Uterus (tissue), 4 donors: ENCODE results near the gene OBI1. TPM values are rescaled to one million over a fixed set of nuclear protein-coding genes. Genes with fewer than 3 reads are reported as not detected.

ENCODE experiments used
- DNase-seq, 2 donors: peaks; one replicate each; pipeline ENCODE4 v3.0.0-alpha.2; 2019 to 2020
- H3K27ac ChIP-seq, 2 donors: fragments of 200-600 bp; sonication (generic); 1 replicate in 1 of 2; 2 replicates in 1 of 2; pipeline ENCODE4 v1.5.1; 2016 to 2018
- H3K27me3 ChIP-seq, 2 donors: fragments of 200-600 bp; sonication (generic); one replicate each; pipeline ENCODE4 v1.5.1; 2018 to 2019; ENCODE audit warnings: control low read depth in 1 of 2
- H3K36me3 ChIP-seq, 2 donors: fragments of 200-600 bp; sonication (generic); one replicate each; pipeline ENCODE4 v1.5.1; 2019; ENCODE audit warnings: control low read depth in 1 of 2
- H3K4me1 ChIP-seq, 2 donors: fragments of 200-600 bp; sonication (generic); one replicate each; pipeline ENCODE4 v1.5.1; 2018 to 2019; ENCODE audit warnings: control low read depth in 1 of 2
- H3K4me3 ChIP-seq, 2 donors: fragments of 200-600 bp; sonication (generic); 1 replicate in 1 of 2; 2 replicates in 1 of 2; pipeline ENCODE4 v1.5.1; 2018 to 2019; ENCODE audit warnings: mild to moderate bottlenecking in 1 of 2
- H3K9me3 ChIP-seq, 2 donors: fragments of 200-600 bp; sonication (generic); one replicate each; pipeline ENCODE4 v1.5.1; 2019; ENCODE audit warnings: control low read depth in 1 of 2
- POLR2A ChIP-seq, 2 donors: fragments of 450-650 bp; IDR thresholded peaks; one replicate each; pipeline ENCODE4 v1.6.1; 2016; ENCODE audit warnings: antibody characterized with exemption in 2 of 2, mild to moderate bottlenecking in 1 of 2, moderate library complexity in 1 of 2
- intact Hi-C: fragments of 100-400 bp; cut with DNase I; formaldehyde crosslinking; loops from one replicate; pipeline ENCODE4 v1.15.1; 2023; ENCODE audit warnings: low total_unique reads
- total RNA-seq, 4 donors: library from RNA; depleted of rRNA in 3 of 4; stranded (reverse); fragments of >200 nt in 3 of 4; gene quantifications; one replicate each; pipeline versions ENCODE4 v1.1.0 to v1.2.4, GENCODE V29; 2014 to 2023
- TF ChIP-seq, protein P1 (sequence below), 4 experiments: fragments of 200-600 bp in 2 of 4; fragments of 450-650 bp in 2 of 4; sonication (generic) in 2 of 4; IDR thresholded peaks; one replicate each; pipeline ENCODE4 v1.5.1; 2016 to 2019; ENCODE audit warnings: antibody characterized with exemption in 4 of 4, mild to moderate bottlenecking in 2 of 4, moderate library complexity in 1 of 4
- donor health status: DM: yes; HTN: yes; CAD: no.

OBI1 gene
- total RNA-seq, 4 donors from 2014 or later = 4.7 to 32.6 (median 10.0) TPM

DNA sequence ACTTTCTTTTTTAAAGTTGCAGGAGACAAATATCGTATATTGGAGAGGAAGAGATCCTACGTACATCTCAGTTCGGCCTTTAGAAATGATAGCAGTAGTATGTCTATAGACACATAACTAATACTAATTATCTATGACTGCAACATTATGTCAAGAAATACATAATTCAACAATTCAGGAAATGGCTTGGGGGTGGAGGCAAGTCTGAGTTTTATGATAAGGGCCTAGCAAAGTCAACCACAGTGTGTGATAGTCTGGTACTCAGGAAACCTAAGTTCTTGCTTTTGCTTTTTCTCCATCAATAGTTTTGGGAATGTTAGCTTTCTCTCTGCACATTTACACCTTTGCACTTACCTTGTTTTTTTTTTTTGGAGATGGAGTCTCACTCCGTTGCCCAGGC is 27.5 kb upstream of the OBI1 start:
- H3K9me3 ChIP-seq = no peaks in the 10 kb centered on the region
- DNase-seq = no peak
- TF ChIP-seq, protein P1, sequence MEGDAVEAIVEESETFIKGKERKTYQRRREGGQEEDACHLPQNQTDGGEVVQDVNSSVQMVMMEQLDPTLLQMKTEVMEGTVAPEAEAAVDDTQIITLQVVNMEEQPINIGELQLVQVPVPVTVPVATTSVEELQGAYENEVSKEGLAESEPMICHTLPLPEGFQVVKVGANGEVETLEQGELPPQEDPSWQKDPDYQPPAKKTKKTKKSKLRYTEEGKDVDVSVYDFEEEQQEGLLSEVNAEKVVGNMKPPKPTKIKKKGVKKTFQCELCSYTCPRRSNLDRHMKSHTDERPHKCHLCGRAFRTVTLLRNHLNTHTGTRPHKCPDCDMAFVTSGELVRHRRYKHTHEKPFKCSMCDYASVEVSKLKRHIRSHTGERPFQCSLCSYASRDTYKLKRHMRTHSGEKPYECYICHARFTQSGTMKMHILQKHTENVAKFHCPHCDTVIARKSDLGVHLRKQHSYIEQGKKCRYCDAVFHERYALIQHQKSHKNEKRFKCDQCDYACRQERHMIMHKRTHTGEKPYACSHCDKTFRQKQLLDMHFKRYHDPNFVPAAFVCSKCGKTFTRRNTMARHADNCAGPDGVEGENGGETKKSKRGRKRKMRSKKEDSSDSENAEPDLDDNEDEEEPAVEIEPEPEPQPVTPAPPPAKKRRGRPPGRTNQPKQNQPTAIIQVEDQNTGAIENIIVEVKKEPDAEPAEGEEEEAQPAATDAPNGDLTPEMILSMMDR (IDR thresholded peaks at IDR 0.05) = no peak
- TF ChIP-seq POLR2A (IDR thresholded peaks at IDR 0.05) = no peak
- H3K36me3 ChIP-seq = no peaks in the 10 kb centered on the region
- intact Hi-C loops = no loop called here
- no peak overlapping the region for H3K27ac ChIP-seq
- no peaks in the 10 kb centered on the region for H3K4me1 ChIP-seq
- H3K27me3 ChIP-seq = no peaks in the 10 kb centered on the region
- no peak overlapping the region for H3K4me3 ChIP-seq

DNA sequence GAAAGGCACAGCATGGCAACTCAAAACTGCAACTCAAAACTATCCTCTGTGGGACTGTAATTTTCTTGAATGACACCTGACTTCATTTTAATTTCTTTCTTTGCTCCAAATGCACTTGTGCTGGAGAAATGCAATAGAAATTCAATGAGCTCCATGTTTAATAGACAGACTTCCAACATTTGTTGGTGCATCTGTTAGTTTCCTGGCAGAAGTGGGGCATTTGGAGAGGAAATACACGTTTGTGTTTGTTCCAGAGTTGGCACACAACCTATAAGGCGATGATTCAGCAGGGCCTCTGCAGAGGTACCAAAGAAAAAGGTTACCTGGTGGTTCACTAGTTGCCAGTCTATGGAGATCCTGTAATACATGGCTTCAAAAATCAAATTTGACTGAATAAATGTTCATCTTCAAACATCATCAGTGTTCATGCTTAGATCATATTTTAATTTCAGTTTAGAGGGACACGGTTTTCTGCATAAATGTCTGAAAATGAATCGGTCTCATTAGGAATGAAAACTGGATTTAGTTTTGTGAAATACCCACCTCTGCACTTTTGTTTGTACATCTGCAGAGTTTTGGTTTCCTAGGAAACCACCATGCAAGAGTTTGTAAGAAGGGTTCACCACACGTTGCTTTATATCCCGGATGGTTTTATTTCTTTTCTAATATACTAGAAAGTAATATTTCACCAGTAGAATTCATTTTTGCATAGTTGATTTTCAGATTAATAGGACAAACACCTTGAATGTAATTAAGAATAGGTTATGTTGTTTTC is 21.8 kb upstream of the OBI1 start:
- no peaks in the 10 kb centered on the region for H3K27me3 ChIP-seq
- intact Hi-C loops = no loop called here
- no peaks in the 10 kb centered on the region for H3K4me1 ChIP-seq
- TF ChIP-seq POLR2A (IDR thresholded peaks at IDR 0.05) = no peak
- TF ChIP-seq, protein P1 (IDR thresholded peaks at IDR 0.05) = no peak
- no peaks in the 10 kb centered on the region for H3K9me3 ChIP-seq
- H3K36me3 ChIP-seq = no peaks in the 10 kb centered on the region
- H3K27ac ChIP-seq = no peak overlapping the region
- no peak overlapping the region for H3K4me3 ChIP-seq
- DNase-seq = no peak

DNA sequence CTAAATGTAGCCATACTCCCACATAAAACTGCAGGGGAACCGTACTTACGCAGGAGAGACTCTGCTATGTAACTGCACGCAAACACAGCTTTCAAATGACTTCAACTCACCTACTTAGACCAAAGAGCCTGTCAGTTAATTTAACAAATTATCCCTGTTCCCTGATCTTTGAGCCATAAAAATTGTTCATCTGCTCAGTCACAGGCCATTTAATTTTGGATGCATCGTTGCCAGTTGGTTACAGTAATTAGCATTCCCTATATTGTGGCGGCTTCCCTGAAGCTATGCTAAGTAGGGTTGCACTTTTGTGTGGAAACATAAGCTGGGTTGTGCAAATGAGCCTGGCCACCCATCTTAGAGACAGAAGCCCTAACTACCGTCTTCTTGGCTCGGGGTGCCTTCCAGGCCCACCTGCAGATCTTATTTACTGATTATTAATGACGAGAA is 21.2 kb upstream of the OBI1 start:
- intact Hi-C loops = no loop called here
- Histone ChIP-seq H3K4me3 (no peak overlapping the region), H3K27ac (no peak overlapping the region), H3K4me1 (no peaks in the 10 kb centered on the region), H3K27me3 (no peaks in the 10 kb centered on the region), H3K9me3 (no peaks in the 10 kb centered on the region), H3K36me3 (no peaks in the 10 kb centered on the region)
- no peak for DNase-seq
- TF ChIP-seq POLR2A (IDR thresholded peaks at IDR 0.05) = no peak
- TF ChIP-seq, protein P1 (IDR thresholded peaks at IDR 0.05) = no peak

DNA sequence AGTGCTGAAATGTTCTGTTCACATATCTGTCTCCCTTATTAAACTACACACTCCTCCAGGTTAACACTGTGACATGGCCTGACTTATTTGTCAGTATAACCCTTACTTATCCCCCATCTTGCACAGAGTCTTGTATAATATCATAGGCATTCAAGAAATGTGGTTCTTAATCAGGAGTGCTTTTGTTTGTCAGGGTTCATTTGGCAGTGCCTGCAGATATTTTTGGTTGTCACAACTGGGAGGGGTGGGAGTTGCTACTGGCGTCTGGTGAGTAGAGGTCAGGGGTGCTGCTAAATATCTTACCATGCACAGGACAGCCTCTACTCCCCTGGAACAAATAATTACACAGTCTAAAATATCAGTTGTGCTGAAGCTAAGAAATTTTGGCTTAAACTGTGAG is 20.4 kb upstream of the OBI1 start:
- DNase-seq = no peak
- intact Hi-C loops = no loop called here
- no peak overlapping the region for H3K27ac ChIP-seq
- H3K9me3 ChIP-seq = no peaks in the 10 kb centered on the region
- no peak overlapping the region for H3K4me3 ChIP-seq
- H3K4me1 ChIP-seq = no peaks in the 10 kb centered on the region
- no peak for TF ChIP-seq POLR2A (IDR thresholded peaks at IDR 0.05)
- TF ChIP-seq, protein P1 (IDR thresholded peaks at IDR 0.05) = no peak
- no peaks in the 10 kb centered on the region for H3K27me3 ChIP-seq
- no peaks in the 10 kb centered on the region for H3K36me3 ChIP-seq

DNA sequence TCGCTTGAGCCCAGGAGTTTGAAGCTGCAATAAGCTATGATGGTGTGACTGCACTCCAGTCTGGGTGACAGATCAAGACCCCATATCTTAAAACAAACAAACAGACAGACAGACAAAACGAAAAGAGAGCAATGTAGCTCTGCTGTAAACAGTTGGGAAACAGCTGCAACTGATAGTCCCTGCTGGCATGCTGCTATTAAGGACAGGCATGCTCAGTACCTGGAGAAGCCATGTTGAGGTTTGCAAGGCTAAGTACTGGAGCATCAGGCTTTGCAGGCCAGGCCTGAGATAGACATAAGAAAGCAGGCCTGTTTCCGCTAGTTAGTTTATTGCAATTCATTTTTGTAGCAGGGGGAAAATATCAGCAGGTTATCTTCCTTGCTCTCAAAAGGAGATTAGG is 16.2 kb upstream of the OBI1 start:
- Histone ChIP-seq H3K27me3 (no peaks in the 10 kb centered on the region), H3K27ac (no peak overlapping the region), H3K4me1 (no peaks in the 10 kb centered on the region), H3K4me3 (no peak overlapping the region), H3K9me3 (no peaks in the 10 kb centered on the region), H3K36me3 (no peaks in the 10 kb centered on the region)
- DNase-seq = no peak
- TF ChIP-seq, protein P1 (IDR thresholded peaks at IDR 0.05) = no peak
- TF ChIP-seq POLR2A (IDR thresholded peaks at IDR 0.05) = no peak
- intact Hi-C loops = no loop called here
